ENCODE measurements around the gene ANKRD66.
"Not testable (repeated sequence)": the region's sequence is repeated elsewhere in the genome, so short reads cannot be mapped to it uniquely, and the experiment has no call there.

The ANKRD66 gene

DNA sequence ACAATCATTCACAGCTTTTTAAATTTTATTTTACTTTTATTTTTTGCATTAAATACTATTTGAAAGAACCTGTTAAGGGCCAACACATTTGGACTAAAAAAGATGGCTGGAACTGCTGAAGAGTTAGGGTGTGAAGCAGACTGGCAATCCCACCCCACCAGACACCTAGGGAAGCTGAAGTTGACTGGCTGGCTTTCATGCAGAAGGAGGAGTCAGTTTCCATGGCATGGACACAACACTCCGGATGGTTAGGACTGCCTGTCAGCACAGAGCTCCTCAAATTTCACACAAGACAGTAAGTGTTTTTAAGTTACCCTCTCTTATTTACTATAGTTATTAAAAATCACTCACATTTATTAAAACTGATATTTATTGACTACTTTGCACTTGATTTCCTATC, at the start of gene ANKRD66:
ANKRD66 (plus strand) TSS at position 238 of the 400 bp plus-strand sequence. CDS start 5,016 bp downstream, outside the sequence.
- no peak for DNase-seq (ENCODE audit: extremely low read depth in 1 of 2, low read depth in 1 of 2)

DNA sequence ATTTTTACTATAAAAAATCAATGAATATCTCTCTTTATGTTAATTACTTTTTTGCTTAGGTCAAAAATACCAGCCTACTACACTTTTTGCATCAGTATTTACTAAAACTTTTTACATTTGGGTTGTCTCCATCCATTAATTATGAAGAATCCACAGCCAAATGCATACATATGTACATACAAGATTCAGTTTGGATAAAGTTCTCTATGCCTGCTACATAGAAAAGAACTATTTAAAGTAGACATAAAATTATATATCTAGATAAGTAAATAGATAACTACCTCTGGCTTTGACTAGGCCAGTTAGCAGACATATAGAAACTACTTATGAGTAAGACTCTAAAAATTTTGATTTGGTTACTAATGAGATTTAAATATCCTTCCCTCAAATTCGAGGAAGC, 46.8 kb upstream of the ANKRD66 start:
- DNase-seq (ENCODE audit: extremely low read depth in 1 of 2, low read depth in 1 of 2) = no peak

DNA sequence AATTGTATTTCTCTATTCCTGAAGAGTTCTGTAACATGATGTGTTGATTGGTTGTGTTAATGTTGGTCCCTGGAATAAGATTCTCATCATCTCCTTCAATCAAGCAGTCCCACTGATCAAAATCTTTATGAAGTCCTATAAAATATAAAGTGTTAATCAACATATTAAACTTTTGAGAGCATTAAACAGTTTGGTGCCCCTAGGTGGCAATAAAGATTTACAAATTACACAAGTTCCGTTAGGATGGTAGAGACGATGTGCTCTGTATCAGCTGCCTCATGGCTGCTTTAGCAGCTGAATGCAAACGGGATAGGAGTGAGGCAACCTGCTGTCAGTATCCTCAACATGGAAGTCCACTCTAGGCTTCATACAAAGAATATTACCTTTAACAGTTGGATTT, 42.2 kb upstream of the ANKRD66 start:
- DNase-seq (ENCODE audit: extremely low read depth in 1 of 2, low read depth in 1 of 2) = no peak

DNA sequence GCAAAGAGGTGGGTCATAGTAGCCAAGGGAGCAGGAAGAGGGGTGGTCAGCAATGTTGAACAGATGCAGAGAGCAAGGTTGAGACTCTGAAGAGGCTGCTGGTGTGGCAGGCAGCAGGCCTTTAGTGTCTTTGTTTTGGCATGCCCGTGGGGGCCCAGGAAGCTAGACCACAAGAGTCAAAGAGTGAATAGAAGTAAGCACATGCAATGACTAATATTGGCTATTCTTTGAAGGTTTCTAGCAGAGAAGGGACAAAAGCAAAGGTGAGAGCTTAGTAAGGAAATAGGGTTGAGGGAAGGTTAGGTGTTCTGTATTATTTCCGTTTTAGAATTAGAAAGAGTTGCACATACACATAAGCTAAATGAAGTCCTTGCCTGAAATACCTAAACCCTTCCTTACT, 40.3 kb upstream of the ANKRD66 start:
- DNase-seq (ENCODE audit: extremely low read depth in 1 of 2, low read depth in 1 of 2) = no peak

DNA sequence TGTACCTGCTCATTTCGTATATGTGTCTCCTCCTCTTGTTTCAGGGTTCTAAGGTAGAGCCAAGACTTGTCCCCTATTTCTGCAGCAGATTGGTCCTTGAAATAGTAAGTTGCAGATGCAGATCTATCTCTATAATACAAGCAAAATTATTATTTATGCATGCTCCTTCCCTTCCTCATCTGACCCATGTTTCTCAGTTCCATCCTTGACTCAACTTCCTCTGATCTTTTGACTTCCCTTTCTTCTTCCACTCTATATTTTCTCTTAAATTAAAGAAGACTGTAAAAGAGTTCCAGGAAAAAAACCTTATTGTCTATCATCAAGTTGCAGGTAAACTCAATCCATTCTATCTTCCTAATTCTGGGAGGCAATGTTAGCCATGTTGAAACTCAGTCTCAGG, 35.2 kb upstream of the ANKRD66 start:
- DNase-seq (ENCODE audit: extremely low read depth in 1 of 2, low read depth in 1 of 2) = no peak

DNA sequence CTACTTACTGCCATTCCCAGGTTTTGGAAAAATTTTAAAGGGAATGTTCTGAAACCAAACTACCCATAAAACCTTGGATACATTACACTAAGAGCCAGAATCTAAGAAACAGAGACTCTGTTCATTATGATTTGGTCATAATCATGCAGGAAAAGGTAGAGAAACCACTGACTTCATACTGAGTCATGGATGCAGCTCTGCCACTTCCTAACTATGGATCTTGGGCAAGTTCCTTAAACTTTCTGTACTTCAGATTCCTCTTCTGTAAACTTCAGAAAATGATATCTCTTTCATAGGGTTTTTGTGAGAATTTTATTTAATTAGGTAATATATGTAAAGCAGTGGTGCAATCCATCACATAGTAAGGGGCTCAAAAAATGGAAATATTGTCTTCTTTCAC, 31.6 kb upstream of the ANKRD66 start:
- DNase-seq (ENCODE audit: extremely low read depth in 1 of 2, low read depth in 1 of 2) = no peak

DNA sequence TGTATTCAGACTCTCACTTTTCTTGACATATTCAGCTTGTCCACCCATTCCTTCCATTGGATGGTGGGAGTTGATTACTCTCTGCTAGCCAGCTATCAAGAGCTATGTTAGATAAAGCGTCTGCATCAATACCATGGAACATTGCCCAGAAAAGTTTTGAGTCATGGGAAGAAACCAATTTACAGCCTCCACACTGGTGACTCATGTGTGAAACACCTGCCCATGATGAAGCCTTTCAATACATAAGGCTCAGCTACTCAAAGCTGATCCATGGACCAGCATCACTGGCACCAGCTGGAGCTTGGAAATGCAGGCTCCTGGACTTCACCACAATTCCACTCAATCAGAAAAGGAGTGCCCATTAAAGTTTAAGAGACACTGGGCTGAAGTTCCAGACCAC, 27.6 kb upstream of the ANKRD66 start:
- no peak for DNase-seq (ENCODE audit: extremely low read depth in 1 of 2, low read depth in 1 of 2)

DNA sequence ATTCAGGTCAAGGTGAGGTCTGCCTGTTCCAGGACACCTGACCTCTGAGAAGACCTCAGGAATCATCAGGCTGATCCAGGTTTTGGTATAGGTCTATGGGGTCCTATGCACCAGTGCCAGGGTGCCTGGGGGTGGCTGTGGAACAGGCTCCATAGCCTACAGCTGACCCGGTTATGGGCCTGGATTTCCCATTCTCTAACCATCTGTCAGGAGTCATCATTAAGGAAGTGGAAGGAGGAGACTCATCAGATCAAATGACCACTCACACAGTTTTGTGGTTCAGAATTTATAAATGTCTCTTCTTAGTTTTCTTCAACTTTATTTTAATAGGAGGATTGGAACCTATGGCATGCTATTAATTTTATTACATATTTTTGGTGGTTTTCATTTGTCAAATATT, 26.3 kb upstream of the ANKRD66 start:
- DNase-seq (ENCODE audit: extremely low read depth in 1 of 2, low read depth in 1 of 2) = no peak

DNA sequence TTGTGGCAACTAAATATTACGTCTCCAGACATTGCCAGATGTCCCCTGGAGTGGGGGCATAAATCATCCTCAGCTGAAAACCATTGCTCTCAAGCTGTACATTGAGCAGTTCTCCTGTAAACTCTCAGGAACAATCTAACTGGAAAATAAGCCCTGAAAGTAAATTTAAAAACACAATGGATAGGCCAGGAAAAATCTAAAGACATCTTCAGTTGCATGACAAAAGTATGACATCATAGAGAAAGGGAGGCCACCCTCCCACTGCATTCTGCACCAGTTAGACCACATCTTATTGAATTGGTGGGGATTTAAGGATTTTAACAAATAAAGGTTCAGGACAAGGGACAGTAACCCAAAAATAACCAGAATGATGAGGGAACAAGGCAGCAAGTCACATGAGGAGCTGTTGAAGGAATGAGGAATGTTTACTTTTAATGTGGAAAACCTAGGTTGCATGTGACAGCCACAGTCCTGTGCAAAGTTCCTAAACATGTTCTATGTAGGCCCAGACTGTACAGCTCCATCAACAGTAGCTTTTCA, 16.9 kb upstream of the ANKRD66 start:
- no peak for DNase-seq (ENCODE audit: extremely low read depth in 1 of 2, low read depth in 1 of 2)

DNA sequence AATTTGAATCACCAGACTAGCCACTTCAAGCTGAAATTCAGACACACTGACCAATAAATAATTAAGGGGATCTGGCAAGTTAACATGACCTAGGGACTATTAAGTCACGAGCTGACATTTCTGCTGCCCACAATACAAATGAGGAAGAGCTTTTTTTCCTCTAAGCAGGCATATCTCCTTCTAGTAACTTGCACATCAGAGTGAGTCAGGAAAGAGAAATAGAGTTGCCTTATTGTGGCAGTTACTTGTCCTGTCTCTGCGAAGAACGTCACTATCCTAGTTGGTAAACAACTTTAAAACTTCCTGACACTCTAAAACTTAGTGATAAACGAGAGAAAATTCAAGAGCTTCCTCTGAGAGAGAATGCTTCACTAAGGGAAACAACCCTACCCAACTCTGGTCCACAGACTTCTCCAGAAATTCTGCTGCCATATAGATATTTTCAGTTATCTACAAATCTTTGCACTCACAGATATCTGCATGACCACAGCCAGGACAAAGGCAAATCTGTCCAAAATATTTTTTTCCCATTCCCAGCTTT, 15.7 kb upstream of the ANKRD66 start:
- DNase-seq (ENCODE audit: extremely low read depth in 1 of 2, low read depth in 1 of 2) = no peak

DNA sequence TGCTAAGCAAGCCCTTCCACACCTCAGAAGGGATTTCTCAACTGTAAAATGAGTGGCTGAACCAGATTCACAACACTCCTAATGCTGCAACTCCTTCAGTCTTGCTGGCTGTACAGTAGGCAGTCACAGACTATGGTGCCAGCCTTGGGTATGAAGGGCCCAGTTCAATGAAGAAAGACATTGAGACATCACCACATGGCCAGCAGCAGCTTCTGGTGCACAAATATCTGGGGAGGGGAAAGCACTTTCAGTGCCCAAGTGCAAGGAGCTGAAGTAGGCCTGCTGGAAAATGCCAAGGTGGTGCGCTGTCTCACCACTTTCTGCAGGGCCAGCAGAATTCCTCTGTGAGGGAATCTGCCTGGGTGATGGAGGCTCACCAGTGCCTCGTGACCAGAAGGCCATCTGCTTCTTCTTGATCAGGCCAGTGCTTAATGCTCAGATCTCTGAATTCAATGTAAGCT, 13.4 kb upstream of the ANKRD66 start:
- no peak for DNase-seq (ENCODE audit: extremely low read depth in 1 of 2, low read depth in 1 of 2)

DNA sequence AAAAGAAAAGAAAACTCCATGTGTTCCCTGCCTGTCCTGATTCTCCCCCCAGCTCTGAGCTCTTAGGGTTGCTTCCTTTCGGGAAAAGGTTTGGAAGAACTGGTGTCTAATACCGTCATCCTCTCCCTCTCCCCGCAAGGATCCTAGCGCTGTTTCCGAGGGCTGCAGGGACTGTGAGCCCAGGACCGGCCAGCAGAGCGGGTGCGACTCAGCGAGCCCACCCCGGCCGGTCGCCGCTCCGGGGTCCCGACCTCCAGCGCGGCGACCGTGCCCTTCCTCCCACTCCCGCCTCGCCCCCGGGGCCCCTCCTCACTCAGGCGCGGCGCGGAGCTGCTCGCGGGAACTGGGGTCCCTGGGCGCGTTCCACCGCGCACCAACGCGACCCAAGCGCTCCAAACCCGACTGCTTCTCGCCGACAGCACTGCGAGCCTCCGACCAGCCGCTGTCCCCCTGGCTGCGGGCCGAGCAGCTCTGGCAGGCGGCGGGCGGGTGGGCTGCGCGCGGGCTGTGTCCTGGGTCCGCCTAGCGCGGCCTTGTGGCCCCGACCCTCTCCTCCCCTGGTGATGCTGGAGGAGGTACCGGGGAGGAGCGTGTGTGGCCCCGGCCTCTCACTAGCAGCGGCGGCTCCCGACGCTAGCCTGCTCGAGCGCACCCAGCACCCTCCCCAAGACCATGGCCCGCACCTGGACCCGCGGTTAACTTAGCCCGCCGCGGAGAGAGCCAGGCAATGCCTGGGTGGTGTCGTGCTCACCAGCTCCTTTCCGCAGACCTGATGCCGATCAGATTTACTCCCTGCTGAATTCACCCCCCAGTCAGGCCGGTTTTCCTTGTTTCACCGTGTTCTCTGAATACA, 11.6 kb upstream of the ANKRD66 start, which contains the start of gene PLA2G7:
PLA2G7 (minus strand) TSS at position 509 of the 853 bp plus-strand sequence. CDS start 12,484 bp downstream, outside the sequence.
- no peak for DNase-seq (ENCODE audit: extremely low read depth in 1 of 2, low read depth in 1 of 2)

DNA sequence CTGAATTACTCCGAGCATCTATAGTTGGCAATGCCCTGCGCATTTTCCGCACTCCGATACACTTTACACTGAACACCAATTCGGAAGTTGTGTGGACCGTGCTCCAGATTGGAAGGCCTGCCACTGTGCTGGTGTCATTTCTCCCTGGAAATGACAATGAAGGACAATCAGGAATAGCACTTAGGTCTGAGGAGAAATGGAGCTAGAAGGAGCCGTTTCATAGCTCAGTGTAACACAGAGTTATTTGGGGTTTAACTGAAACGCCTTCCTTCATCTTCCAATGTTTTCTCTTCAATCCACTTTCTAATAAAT, 11.1 kb upstream of the ANKRD66 start:
- DNase-seq (ENCODE audit: extremely low read depth in 1 of 2, low read depth in 1 of 2) = no peak

DNA sequence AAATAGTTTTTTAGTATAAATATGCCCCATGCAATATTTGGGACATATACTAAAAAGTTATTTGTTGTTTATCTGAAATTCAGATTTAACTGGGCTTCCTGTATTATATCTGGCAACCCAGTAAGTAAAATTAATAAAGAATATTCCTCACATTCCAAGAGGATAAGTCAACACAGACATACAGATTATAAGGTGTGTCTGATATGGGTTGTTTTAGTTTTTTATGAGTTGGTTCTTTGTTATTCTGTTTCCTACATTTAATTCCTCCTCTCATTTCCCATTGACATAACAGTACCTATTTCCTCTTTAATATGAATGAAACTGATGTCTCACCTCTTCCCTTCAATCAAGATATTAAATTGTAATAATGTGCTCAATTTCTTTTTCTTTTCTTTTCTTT, 9.8 kb upstream of the ANKRD66 start:
- no peak for DNase-seq (ENCODE audit: extremely low read depth in 1 of 2, low read depth in 1 of 2)

DNA sequence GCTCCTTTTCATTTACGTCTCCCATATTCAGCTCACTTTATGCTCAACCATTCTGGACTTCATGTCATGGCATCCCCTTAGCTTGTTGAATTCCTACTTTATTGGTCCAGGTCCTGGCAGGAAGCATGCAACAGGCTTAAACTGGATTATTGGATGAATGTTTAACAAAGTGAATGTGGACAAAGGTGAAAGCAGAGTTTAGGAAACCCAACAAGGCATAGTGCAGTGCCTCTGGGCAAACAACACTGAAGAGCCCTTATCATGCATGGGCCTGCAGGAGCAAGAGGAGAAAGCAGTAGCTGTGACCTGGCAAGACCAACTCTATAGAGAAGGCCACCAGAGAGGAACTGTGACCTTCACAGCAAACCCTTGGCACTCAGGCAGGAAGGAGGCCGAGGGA, 5.3 kb upstream of the ANKRD66 start:
- DNase-seq (ENCODE audit: extremely low read depth in 1 of 2, low read depth in 1 of 2) = no peak

DNA sequence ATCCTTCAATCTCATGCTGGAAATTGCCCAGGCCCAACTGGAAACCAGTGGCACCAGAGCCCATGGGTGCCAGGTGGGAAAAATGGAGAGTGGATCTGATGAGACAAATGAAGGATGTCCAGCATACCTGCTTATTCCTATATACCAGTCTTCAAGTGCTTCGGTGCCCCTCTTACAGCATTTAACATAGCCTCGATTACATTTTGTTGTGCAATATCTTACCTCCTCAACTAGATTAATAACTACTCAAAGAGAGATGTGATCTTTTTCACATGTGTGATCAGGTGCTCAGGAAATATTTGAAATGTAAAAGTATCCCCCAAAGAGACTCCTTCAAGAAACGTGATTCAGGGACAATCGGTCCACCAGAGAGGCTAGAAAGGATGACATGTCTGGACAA, 4.8 kb upstream of the ANKRD66 start:
- no peak for DNase-seq (ENCODE audit: extremely low read depth in 1 of 2, low read depth in 1 of 2)

DNA sequence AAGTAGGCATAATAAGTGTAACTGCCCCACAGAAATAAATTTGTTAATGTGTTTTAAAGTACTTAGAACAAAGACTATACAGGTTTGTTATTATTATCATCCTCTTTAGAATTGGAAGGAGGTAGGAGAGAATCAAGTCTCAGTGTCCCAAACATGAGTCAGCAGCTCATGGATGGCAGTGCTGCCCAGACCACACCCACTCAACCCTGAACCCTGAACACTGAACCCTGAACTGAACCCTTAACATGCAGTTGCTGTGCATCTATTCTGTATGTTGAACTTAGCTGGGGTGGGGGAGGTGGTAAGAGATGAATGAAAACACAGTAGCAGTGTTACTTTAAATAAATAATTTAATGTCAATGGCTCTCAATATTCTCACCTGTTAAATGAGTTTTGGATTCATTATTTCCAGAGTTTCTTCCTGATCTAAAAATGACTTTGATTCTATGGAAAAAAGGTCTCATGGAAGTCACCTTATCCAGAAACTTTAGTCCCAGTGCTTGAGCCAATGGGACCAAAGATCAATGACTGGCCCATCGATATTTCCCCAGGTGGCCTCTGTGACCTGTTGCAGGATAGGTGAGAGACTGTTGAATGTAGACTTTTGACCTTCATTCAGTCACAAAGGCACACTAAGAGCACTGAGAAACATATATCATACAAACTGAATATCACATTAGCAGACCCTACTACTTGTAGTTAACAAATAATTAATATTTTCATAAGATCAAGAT, 3.1 kb upstream of the ANKRD66 start:
- DNase-seq (ENCODE audit: extremely low read depth in 1 of 2, low read depth in 1 of 2) = no peak

DNA sequence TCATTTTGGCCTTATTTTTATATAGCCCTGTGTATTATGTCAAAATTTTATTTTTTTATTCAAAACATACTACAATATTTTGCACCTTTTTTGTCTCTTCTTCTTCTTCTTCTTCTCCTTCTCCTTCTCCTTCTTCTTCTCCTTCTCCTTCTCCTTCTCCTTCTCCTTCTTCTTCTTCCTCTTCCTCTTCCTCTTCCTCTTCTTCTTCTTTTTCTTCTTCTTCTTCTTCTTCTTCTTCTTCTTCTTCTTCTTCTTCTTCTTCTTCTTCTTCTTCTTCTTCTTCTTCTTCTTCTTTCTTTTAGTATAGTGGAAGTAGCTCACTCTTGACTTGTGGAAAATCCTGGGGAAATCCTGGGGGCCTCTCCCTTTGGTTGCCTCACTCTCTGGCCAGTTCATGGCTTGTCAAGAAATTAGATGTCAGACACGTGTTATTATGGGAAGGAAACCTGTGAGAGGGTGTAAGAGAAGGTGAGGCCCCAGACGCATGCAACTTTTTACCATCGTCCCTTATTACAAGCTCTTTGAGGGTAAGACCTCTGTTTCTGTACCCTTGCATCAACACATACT, 2.5 kb upstream of the ANKRD66 start:
- not testable (repeated sequence) for DNase-seq (ENCODE audit: extremely low read depth in 1 of 2, low read depth in 1 of 2)

DNA sequence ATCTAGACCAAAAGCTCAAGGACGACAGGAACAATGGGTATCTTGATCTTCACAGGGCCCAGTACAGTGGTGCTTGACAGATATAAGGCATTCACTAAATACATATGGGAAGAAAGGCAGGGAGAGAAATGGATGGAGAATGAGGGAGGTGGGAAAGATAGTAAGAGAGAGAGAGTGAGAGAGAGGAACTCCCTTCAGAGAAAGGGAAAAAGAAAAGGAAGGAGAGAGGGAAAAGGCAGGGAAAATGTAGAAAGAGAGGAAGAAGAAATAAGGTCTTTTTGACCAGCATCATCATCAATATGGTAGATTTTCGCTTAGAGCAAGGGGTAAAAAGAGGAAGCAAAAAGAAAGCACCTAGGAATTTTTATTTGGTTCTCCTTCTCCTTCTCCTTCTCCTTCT, 760 bp upstream of the ANKRD66 start:
- DNase-seq (ENCODE audit: extremely low read depth in 1 of 2, low read depth in 1 of 2) = no peak

DNA sequence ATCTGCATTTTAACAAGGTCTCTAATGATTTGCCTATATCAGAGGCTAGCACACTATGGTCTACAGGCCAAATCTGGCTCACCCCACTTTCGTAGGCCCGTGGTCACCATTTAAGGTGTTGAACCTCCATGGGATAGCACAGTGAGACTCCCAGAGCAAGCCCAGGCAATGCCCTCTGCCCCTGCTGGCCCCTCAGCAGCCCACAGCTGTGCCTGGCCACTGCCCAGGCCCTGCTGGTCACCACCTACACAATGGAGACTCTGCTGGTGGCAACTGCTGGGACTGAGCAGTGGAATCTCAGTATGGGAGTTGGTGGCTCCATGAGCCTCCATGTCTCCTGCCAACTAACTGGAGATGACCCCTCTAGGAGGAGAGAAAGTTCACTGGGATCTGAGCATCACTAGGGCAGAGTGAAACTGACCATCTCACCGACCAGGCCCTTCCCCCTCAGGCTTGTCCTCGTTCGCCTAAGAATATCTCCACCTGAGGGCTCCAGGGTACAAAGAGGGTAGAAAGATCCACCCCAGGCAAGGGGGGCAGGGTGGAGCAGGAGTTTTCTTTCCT, 2.3 kb downstream of the ANKRD66 start:
- no peak for DNase-seq (ENCODE audit: extremely low read depth in 1 of 2, low read depth in 1 of 2)

DNA sequence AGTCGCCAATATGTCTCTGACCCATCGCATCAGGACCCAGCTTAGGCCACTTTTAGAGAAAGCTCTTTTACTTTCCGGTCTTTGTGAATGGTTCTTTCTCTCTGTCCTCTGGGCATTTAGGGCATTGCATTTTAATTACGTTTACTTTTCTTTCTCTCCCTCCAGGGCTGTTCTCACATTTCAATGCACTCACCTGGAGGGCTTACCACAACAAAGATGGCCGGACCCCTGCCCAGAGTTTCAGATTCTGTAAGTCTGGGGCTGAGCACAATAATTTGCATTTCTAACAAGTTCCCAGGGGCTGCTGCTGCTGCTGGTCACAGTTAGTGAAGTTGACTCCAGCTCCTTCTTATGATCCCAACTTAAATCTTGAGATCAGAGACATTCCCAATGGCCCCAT, 3.0 kb downstream of the ANKRD66 start:
- DNase-seq (ENCODE audit: extremely low read depth in 1 of 2, low read depth in 1 of 2) = no peak
